AG09319 (cell line): ENCODE measurements around the gene ZNF592.

Source experiments
- DNase-seq: peaks from one replicate; pipeline ENCODE4 v3.0.0-alpha.2; 2010; ENCODE audit warnings: low read depth; ENCODE audit errors: extremely low read depth
- TF ChIP-seq, protein P1 (sequence below): IDR thresholded peaks from 2 replicates; pipeline ENCODE4 v1.5.1; 2011; ENCODE audit warnings: low read depth, mild to moderate bottlenecking, inconsistent platforms, low read length, moderate library complexity

The ZNF592 gene

DNA sequence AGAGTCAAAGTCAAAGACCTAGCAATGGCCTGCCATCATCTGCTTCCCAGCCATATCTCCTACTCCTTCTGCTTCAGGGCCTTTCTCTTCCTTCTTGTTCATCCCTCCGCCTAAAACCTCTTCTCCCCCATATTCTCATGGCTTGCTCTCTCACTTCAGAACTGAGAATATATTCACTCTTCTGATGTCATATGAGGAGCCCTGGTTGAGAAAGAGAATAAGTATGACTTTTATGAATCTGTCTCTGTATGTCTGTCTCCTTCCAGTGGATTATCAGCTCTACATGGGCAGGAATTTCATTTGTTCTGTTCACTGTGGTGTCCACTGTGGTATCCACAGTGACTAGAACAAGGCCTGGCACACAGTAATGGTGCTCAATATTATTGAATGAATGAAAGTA lies 11.8 kb downstream of the ZNF592 start:
- no peak for DNase-seq
- TF ChIP-seq, protein P1, sequence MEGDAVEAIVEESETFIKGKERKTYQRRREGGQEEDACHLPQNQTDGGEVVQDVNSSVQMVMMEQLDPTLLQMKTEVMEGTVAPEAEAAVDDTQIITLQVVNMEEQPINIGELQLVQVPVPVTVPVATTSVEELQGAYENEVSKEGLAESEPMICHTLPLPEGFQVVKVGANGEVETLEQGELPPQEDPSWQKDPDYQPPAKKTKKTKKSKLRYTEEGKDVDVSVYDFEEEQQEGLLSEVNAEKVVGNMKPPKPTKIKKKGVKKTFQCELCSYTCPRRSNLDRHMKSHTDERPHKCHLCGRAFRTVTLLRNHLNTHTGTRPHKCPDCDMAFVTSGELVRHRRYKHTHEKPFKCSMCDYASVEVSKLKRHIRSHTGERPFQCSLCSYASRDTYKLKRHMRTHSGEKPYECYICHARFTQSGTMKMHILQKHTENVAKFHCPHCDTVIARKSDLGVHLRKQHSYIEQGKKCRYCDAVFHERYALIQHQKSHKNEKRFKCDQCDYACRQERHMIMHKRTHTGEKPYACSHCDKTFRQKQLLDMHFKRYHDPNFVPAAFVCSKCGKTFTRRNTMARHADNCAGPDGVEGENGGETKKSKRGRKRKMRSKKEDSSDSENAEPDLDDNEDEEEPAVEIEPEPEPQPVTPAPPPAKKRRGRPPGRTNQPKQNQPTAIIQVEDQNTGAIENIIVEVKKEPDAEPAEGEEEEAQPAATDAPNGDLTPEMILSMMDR, result no peak

DNA sequence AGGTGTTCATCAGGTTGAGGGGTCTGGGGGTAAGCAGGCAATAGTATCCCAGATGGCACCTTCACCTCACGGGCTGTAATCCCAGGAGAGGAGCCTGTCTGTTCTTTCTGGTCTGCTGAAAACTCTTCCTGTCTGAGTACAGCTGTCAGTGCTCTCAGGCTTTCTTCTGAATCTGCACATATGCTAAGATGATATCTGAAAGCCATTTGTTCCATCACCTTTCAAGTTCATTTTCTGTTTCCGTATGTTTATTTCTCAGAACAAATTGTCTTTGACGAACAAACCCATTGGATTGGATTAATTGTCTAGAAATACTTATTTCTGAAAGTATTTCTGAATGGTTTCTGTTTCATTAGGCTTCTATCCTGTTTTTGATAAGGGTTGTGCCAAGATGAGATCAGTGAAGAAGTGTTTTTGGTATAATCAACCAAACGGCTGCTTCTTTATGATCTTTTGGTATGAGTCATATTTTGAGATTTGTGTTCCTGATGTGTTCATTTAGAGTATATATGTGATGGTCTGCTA lies 13.3 kb downstream of the ZNF592 start:
- TF ChIP-seq, protein P1, result no peak
- no peak for DNase-seq

DNA sequence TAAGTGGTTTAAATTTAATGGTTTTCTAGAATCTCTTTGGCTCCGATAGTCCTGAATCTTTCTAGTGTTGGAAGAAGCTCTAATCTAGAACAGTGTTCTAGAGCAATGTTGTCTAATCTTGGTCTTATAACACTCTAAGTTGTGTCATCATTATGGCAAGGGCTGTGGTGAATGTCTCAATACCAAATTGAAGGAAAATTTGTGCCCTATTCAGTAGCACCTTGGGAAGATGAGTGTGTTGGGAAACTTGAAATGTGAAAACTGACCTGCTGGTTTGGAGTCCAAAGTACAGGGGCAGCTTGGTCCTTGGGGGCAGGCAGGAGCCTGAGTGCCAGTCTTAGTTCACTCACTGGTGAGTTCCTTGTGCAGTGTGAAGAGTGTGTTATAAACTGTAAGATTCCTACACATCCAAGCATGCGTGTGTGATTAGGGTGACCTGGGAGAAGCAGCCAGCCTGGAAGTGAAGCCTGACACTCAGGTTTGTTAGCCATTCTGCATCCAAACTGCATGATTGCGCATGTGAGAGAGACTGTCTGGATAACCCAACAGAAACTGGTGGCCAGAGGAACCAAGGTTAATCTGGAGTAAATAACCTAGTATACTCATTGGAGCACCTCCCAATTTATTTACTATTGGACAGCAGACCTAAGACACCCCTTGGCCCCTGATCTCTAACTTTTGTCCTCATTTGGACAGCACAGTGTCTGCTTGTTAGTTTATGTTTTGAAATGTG lies 14.6 kb downstream of the ZNF592 start:
- no peak for DNase-seq
- TF ChIP-seq, protein P1, result no peak

DNA sequence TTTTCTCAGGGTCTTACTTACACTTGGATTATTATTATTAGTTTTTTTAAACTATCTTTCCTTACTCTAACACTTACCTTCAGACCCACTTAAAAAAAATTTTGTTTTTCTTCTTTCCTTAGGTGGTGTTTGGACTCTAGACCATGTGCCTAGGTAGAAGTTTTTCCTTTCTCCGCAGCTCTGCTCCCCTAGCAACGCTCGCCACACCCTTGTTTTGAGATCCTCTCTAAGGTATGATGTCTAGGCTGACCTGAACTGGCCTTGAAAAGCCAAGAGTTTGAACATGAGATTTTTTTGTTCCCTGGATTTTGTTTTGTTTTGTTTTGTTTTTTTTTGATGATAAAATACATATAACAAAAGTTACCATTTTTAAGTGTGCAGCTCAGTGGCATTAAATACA lies 16.2 kb downstream of the ZNF592 start:
- DNase-seq, result no peak
- TF ChIP-seq, protein P1, result no peak

DNA sequence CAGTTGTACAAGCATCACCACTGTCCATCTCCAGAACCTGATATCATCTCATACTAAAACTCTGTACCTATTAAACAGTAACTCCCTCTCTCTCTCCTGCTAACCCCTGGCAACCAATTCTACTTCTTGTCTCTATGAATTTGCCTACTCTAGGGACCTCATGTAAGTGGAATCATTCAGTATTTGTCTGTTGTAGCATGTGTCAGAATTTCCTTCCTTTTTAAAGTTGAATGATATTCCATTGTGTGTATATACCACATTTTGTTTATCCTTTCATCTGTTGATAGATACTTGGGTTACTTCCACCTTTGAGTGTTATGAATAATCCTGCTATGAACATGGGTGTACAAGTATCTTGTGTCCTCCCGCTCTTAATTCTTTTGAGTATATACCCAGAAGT lies 16.6 kb downstream of the ZNF592 start:
- TF ChIP-seq, protein P1, result no peak
- DNase-seq, result no peak

DNA sequence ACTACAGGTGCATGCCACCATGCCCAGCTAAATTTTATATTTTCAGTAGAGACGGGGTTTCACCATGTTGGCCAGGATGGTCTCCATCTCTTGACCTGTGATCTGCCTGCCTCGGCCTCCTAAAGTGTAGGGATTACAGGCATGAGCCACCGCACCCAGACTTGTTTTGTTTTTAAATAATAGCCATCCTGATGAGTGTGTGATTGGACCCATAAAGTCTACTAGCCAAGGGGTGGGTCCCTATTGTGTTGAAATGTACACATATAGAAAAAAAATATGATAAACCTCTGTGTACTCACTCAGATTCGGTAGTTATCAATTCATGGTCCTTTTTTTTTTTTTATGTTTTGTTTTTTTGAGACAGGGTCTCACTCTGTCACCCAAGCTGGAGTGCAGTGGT lies 17.3 kb downstream of the ZNF592 start:
- TF ChIP-seq, protein P1, result no peak
- no peak for DNase-seq

DNA sequence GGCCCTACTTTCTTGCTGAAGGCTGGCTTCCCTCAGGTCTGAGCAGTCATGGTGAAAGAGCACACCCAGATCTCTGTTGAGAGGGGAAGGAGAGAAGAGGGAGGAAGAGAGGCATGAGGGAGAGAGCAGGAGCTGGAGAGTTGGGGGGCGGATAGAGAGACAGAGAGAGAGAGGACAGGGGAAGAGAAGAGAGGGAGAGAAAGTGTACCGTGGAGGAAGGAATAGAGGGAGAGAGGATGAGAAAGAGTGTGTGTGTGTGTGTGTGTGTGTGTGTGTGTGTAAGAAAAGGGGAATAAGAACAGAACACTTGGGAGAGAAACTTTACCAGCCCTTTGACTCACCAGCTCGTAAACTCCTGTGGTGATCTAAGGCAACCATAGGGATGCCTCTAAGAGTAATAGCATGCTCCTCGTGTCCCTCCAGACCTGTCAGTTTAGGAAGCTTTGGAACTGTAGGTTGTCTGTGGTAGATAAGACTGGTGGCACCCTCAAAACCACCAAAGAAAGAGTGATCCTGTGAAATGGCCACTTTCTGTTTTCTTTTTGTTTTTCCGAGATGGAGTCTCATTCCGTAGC lies 18.2 kb downstream of the ZNF592 start:
- no peak for DNase-seq
- TF ChIP-seq, protein P1, result no peak
